GM21786 (cell line): ENCODE data around the gene UXS1.

Experiments used
- ATAC-seq: cut with Tn5 transposase; IDR thresholded peaks from one replicate; pipeline ENCODE4 v1.9.1; 2021; ENCODE audit not compliant: unreplicated experiment

Gene UXS1

DNA sequence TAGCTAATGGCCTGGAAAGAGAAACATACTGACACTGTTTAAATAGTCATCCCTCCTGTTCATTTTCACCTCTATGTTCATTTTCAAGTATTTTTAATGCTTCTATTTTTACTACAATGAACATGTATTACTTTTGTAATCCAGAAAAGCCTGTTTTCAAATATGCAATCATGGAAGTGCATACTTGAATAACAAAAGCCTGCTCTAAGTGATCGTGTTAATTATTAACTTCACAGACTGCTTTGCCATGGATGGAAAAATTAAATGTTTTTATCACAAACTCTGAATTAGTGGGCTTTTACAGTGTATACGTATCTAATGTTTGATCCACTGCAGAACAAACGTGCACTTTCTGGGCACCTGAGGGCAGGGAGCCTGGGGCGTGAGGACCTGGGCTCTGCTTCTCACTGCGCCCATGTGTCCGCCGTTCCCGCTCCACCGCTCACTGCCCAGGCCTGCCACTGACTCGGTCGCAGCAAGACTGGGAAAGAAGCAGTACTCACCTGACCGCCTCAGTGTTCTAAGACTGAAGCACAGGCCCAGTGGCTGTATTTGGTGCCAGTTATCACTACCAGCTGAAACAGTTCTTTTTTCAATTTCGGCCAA lies 80.6 kb downstream of the UXS1 start:
- ATAC-seq: no peak

DNA sequence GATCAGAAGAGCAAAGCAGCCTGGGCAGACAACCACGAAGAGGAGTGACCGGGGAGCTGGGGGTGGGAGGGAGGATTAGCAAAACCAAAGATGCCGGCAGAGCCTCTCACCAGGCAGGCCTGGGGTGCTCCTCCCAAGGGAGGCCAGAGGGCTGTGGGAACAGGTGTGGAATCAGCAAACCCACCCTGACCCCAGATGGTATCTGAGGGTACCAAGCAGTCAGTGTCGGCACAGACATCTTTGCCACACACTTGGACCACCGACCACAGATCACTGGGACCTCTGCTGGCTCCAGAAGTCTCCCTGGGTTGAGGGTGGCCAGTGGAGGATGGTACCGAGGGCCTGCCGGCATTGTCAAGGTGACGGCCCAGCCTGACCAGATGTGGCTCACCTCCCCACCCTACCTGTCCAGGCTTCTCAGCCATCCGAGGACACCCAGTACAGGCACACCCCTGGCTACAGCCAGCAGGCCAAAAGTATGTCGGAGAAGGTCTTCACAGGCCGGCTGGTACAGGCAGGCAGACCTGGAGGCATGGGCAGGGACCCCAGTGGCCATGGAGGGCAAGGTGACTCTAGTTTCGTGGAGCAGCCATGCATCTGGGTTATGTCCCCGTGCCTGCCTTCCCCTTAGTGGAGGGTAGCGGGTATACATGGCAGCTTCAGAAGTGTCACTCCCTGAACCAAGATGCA lies 82.1 kb downstream of the UXS1 start:
- ATAC-seq: no peak

DNA sequence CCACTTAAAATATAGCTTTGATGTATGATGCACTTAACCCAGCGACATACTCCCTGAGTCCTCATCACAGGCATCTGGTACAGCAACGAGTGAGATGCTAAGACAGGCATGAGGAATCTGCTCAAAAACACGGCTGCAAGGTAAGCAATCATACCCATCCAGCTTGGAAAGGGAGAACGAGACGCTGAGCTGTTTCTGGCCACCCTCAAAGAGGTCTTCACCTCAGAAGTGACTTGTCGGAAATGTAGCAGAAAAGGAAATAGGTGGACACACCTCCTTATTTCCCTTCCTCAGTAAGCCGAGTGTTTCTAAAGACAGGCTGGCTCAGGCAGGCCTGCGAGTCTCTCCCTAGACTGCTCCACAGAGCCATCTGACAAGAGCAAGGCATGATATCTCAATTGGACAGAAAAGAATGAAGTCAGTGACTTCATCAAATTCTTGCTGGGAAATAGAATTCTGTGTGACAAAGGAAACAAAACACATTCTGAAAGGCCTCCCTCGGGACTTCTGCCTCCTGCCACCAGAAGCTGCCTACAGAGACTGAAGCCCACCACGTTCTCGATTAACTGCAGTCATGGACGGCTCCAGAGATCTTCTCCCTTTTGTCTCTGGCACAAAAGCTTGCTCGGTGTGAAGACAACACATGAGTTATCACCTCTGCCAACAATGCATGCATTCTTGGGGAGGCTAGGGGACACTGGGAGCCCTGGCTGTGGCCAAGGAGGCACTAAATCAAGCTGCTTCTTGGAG lies 84.3 kb downstream of the UXS1 start:
- no peak for ATAC-seq

- ATAC-seq: no peak
These were observed 85.3 kb downstream of the UXS1 start for GRCh38 chr2:106108791-106109190.

DNA sequence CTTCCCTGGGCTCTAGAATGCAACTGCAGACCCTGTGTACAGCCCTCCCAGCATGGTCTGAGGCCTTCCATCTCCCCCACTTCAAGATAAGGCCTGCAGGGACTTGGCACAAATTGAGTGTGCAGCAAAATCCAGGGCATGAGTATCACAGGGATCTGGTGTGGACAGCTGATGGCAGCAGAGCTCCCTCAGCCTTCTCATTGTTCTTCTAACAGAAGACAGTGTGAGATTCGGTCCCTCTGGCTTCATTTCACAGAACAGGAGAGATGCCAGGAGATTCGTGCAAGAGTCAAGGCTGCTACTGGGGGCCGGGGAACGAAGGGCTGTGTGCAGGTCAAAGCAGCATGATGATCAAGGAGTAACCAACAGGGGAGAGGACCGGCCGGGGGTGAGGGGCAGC lies 85.8 kb downstream of the UXS1 start:
- ATAC-seq: no peak

- peak; percentile 69 for ATAC-seq
These were observed 86.5 kb downstream of the UXS1 start for GRCh38 chr2:106107509-106108131.

DNA sequence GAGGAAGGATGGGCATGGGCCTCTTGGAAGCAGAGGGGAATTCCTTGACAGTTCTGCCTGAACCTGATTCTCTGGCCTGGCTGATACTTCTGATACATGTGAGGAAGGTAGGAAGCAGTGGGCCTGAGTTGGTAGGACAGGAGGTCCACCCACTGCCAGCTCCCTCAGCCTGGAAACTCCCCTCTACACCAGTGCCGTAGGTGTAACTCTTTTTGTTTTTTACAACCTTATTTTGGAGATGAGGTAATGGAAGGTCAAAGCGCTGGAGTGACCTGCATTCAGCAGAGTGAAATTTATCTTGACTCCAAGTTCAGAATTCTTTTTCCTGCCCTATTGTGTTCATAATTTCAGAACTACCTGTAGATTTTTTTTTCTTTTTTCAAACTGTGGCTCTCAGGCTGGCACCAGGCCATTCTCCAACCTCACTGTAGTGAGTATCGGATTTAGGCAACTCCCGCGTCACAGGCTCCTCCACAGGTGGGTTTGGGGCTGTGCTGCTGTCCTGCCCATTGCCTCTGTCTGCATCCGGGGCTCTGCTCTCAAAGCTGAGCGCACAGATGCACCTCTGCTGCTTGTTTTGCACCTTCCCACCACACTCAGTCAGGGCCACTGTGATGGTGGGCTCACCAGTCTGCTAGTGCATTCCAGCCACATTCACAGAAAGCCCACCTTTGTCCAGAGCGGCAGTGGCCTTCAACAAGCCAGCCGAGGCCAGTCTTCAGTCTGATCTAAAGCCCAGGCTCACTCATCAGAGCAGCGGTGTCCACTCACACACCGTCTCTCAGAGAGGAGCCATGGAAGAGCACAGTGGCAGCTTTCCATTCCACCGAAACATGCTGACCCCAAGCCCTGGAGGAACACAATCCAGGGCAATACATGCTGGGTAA lies 87.2 kb downstream of the UXS1 start:
- ATAC-seq: no peak

DNA sequence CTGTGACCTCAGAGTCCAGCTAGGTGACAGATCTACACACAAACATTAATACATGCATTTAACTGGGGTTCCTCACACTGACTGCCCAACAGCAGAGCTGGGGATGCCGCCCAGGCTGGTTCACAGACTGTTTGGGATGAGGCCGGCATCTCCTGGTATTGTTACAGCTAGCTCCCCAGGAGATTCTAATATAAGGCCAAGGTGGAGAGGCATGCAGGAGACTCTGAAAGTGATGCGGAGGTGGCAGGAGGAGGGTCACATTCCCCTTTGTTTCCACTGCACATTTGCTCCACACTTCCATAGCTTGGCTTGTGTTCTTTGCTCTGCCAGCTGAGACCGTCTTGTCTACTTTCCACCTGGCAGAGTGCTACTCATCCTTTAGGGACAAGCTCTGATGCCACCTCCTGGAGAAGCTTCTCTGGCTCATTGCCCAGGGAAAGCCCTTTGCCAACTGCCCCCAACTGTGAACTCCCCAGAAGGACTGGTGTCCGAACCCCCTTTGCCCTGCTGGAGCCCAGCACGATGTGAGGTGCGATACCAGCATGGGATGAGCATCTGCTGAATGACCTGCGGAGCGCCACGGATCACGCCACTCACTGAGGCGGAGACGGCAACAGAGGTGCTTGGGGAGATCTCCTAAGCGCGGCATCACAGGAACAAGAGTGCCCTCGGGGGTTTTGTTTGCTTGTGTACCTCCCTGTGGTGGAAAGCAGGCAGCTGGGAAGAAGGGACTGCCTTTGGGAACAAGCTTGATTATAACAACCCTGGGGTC lies 88.8 kb downstream of the UXS1 start:
- no peak for ATAC-seq

- ATAC-seq: peak; percentile 47
These were observed 89.6 kb downstream of the UXS1 start for GRCh38 chr2:106104332-106105062.

DNA sequence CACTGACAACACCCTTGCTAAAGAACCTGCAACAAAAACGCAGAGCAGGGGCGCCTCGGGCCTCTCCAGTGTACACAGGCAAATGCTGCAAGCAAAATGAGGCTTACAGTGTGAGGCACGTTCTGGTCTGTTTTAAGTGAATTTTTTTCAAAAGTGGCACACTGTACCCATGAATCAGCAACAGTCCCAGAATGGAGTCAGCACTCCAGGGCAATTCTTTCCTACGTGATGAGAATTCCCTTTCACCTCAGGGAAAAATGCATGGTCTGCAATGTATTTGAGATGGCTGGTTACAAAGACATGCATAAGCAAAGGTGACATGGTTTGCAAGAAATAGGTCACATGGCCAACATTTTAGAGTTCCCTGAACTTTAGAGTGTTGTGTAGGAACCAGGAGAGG lies 94.4 kb downstream of the UXS1 start:
- ATAC-seq: no peak

DNA sequence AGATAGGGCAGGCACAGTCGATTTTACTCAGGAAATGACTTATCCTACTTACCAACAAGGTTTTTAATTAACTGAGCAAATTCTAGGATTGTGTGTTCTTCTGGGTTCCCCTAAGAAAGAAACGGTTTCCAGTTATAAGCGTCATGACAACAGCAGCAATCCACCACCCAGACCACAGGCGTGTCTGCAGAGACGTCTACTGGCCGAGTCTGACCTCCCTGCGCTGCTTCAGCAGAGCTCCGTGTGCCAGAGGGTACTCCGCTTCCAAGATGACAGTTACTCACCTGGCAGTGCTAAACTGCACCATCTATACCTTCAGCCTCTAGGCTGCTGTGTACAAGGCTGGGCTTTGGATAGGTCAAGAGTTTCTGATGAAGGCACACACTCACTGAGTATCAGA lies 95.4 kb downstream of the UXS1 start:
- no peak for ATAC-seq

DNA sequence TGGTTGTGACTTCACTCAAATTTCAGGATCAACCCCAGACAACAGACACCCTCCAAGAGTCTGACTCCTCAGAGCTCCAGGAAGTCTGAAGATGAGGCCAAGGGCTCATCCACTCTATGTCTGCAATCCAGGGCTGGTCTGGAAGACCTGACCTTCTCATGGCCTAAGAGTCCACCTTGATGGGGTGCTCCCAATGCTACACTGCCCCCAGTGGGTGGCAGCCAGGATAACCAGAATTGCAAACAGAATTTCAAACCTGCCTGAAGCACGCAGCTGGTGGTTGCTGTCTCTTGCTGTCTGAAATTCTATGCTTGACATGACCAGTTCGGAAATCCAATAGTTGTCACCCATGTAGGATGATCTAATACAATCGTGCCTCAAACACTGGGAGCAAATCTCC lies 96.0 kb downstream of the UXS1 start:
- ATAC-seq: no peak

- ATAC-seq: no peak
These were observed 96.8 kb downstream of the UXS1 start for GRCh38 chr2:106097038-106098000.

GRCh38 chr2:106096299-106097037 lies 97.6 kb downstream of the UXS1 start:
- no peak for ATAC-seq

GRCh38 chr2:106095478-106096298 lies 98.4 kb downstream of the UXS1 start:
- ATAC-seq: no peak

- no peak for ATAC-seq
These were observed 99.8 kb downstream of the UXS1 start for GRCh38 chr2:106094131-106094841.
